GM19452 (cell line): ENCODE data around the gene GMPPB.
"Not testable (repeated sequence)": the region's sequence is repeated elsewhere in the genome, so short reads cannot be mapped to it uniquely, and the experiment has no call there.

Experiments
- ATAC-seq: cut with Tn5 transposase; IDR thresholded peaks from one replicate; pipeline ENCODE4 v1.9.1; 2021; ENCODE audit not compliant: unreplicated experiment

GMPPB gene

GRCh38 chr3:49723628-49724551 is at the start of gene GMPPB:
Gene GMPPB, minus strand, starts transcription at chr3:49723951. Its CDS starts 225 bp downstream, at chr3:49723726.
- ATAC-seq = peak; percentile 77

DNA sequence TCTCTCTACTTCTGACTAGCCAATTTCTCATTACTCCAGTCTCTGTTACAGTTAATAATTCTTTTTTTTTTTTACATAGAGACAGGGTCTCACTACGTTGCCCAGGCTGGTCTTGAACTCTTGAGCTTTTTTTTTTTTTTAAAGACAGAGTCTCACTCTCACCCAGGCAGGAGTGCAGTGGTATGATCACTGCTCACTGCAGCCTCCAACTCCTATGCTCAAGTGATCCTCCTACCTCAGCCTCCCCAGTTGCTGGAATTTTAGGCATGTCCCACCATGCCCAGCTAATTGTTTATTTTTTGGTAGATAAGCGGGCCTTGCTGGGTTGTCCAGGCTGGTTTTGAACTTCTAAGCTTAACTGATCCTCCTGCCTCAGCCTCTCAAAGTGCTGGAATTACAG is 49.0 kb upstream of the GMPPB start:
- ATAC-seq = no peak

- no peak for ATAC-seq
These were observed 47.7 kb upstream of the GMPPB start for GRCh38 chr3:49771340-49771938.

- ATAC-seq = no peak
These were observed 46.2 kb upstream of the GMPPB start for GRCh38 chr3:49769926-49770325.

DNA sequence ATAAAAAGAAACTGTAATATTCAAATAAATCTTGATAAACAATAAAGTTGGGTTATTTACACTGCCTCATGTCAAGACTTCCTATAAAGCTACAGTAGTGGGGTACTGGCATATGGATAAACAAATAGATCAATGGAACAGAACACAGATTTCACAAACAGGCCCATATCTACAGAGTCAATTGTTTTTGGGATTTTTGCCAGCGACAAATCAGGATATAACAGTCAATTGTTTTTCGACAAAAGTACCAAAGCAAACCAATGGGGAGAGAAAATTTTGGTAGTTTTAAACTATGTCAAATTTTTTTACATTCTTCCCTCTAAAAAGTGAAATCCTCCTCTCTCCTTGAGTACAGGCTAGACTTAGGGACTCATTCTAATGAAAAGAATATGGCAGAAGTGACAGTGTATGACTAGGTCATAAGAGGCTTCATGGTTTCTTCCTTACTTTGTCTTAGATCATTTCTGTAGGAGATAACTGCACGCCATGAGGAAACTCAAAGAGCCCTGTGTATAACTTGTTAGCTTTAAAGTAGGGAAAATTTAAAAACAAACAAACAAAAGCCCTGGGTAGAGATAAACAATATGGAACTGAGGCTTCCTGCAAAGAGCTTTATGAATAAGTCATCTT is 45.6 kb upstream of the GMPPB start:
- no peak for ATAC-seq

DNA sequence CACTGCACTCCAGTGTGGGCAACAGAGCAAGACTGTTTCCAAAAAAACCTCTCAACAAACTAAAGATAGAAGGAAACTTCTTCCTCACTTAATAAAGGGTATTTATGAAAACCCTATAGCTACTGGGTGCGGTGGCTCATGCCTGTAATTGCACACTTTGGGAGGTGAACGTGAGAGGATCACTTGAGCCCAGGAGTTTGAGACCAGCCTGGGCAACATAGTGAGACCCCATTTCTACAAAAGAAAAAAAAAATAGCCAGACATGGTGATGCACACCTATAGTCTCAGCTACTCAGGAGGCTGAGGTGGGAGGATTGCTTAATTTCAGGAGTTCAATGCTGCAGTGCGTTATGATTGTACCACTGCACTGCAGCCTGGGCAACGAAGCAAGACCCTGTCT is 40.2 kb upstream of the GMPPB start:
- no peak for ATAC-seq

DNA sequence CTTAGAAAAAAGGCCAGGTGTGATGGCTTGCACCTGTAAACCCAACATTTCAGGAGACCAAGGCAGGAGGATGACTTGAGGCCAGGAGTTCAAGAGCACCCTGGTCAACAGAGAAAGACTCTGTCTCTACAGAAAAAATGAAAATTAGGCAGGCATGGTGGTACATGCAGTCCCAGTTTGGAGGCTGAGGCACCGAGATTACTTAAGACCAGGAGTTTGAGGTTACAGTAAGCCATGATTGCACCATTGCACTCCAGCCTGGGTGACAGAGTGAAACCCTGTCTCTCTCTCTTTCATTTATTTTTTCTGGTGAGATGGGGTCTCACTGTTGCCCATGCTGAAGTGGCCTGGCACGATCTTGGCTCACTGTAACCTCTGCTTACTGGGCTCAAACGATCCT is 37.9 kb upstream of the GMPPB start:
- ATAC-seq = no peak

DNA sequence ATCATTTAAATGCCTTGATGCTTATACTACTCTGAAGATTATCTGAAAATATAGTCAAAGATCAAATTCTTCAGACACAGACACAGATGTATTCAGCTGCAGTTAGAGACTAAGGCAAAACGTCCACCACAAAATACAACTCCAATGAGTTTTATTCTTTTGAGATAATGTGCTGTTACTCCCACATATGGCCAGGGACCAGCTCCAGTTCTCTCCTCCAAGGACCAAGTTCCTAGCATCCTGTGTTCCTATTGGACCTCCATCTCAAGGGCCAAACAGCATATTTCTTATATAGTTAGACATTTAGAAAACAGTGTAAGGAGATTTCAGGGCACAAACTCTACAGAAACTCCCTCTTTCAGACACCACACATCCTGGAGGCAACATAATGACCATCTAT is 35.5 kb upstream of the GMPPB start:
- no peak for ATAC-seq

- no peak for ATAC-seq
These were observed 33.4 kb upstream of the GMPPB start for GRCh38 chr3:49757197-49757596.

- ATAC-seq = no peak
These were observed 32.3 kb upstream of the GMPPB start for GRCh38 chr3:49756036-49756435.

DNA sequence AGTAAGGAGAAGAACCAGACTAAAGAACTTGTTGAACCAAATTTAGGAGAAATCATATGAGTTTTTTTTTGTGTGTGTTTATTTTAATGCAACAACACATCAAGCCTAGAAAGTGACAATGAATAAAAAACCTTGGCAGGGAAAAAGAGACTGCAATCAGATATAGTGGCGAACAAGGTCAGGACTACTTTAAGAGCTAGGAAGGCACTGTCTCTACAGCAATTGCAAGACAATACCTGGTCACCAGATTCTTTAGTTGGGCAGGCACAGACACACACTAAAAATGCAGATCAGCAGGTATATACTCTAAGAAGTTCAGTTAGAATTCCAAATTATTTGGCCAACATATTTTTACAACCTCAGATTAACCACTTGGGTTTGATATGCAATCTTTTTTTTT is 30.8 kb upstream of the GMPPB start:
- ATAC-seq = no peak

- ATAC-seq = no peak
These were observed 27.8 kb upstream of the GMPPB start for GRCh38 chr3:49751501-49751900.

DNA sequence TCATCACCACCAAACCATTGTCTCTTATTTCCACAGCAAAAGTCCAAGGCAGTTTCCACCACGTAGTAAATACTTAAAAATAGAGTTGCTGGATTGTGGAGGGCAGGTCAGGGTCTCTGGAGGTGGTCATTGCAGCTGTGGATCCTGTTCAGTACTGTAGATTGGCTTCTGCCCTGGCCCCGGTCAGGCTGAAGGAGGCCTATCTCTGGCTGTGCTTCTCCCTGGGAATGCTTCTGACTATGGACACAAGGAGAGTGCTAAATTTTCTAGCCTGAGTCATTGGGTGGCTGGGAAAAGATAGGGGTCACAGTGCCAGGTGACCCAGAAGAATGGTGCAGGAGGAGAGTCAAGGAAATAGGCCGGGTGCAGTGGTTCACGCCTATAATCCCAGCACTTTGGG is 26.3 kb upstream of the GMPPB start:
- ATAC-seq = no peak

DNA sequence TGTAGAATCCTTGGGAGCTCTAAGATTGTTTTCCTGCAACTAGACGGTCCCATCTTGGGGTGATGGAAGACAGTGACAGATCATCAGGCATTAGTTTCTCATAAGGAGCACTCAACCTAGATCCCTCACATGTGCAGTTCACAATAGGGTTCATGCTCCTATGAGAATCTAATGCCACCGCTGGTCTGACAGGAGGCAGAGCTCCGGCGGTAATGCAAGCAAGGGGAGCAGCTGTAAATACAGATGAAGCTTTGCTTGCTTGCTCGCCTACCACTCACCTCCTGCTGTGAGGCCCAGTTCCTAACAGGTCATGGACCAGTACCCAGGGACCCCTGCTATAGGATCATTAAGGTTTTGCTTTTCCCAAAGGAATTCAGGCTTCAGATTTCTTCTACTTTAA is 25.1 kb upstream of the GMPPB start:
- not testable (repeated sequence) for ATAC-seq

- no peak for ATAC-seq
These were observed 24.2 kb upstream of the GMPPB start for GRCh38 chr3:49747792-49748480.

DNA sequence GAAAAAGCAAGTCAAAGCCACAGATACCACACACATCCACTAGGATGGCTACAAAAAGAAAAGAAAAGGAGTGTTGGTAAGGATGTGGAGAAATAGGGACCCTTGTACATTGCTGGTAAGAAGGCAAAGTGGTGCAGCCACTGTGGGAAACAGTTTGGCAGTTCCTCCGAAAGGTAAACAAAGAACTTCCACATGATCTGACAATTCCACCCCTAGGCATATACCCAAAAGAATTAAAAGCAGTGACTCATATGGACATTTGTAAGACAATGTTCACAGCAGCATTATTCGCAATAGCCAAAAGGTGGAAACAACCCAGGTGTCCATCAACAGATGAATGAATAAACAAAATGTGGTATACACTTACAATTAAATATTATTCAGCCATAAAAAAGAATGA is 22.2 kb upstream of the GMPPB start:
- ATAC-seq = no peak

GRCh38 chr3:49740427-49740826 is 16.7 kb upstream of the GMPPB start:
- no peak for ATAC-seq

- no peak for ATAC-seq
These were observed 14.4 kb upstream of the GMPPB start for GRCh38 chr3:49738067-49738713.

- no peak for ATAC-seq
These were observed 11.0 kb upstream of the GMPPB start for GRCh38 chr3:49734752-49735151.

DNA sequence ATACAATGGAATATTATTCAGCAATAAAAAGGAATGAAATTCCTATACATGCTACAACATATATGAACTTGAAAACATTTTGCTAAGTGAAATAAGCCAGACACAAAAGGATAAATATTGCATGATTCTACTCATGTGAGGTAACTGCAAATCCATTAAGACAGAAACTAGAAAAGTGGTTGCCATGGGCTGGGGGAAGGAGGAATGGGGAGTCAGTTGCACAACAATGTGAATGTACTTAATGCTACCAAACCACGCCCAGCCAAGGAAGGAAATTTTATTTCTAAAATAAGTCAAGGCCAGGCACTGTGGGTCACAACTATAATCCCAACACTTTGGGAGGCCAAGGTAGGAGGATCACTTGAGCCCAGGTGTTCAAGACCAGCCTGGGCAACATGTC is 9.8 kb upstream of the GMPPB start:
- ATAC-seq = no peak

GRCh38 chr3:49732597-49732996 is 8.8 kb upstream of the GMPPB start:
- ATAC-seq = no peak
